Epithelial cell of esophagus (primary cell): ENCODE measurements around the gene AGMAT.
"Not testable (repeated sequence)": the region's sequence is repeated elsewhere in the genome, so short reads cannot be mapped to it uniquely, and the experiment has no call there.

ENCODE experiments used
- DNase-seq: peaks from one replicate; pipeline ENCODE4 v3.0.0; 2010; ENCODE audit warnings: low read depth
- H3K4me3 ChIP-seq: 2 replicates; pipeline ENCODE4 v1.5.1; 2011; ENCODE audit warnings: mild to moderate bottlenecking, low read length, control low read depth
- TF ChIP-seq, protein P1 (sequence below): IDR thresholded peaks from 2 replicates; pipeline ENCODE4 v1.5.1; 2011; ENCODE audit warnings: low read depth, mild to moderate bottlenecking, low read length, control low read depth, inconsistent platforms; ENCODE audit not compliant: insufficient read depth; ENCODE audit errors: missing control alignments

Gene AGMAT

DNA sequence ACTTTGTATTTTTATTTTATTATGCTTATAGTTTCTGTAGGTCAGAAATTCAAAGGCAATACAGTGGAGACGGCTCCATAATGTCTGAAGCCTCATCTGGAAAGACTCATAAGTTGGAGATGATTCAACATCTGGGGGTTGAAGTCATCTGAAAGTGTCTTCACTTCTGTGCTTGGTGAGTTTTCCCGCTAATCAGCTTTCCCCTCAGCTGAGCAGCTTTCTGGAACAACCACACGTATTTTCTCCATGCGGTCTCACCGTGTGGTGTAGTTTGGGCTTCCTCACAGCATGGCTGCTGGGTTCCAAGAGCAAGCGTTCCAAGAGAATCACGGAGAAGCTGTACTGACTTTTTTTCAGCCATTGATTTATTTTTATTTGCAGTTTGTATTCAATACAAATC is 24.8 kb upstream of the AGMAT start:
- TF ChIP-seq, protein P1, sequence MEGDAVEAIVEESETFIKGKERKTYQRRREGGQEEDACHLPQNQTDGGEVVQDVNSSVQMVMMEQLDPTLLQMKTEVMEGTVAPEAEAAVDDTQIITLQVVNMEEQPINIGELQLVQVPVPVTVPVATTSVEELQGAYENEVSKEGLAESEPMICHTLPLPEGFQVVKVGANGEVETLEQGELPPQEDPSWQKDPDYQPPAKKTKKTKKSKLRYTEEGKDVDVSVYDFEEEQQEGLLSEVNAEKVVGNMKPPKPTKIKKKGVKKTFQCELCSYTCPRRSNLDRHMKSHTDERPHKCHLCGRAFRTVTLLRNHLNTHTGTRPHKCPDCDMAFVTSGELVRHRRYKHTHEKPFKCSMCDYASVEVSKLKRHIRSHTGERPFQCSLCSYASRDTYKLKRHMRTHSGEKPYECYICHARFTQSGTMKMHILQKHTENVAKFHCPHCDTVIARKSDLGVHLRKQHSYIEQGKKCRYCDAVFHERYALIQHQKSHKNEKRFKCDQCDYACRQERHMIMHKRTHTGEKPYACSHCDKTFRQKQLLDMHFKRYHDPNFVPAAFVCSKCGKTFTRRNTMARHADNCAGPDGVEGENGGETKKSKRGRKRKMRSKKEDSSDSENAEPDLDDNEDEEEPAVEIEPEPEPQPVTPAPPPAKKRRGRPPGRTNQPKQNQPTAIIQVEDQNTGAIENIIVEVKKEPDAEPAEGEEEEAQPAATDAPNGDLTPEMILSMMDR, result no peak
- peak; percentile 14 for DNase-seq
- H3K4me3 ChIP-seq, result no peak overlapping the region

DNA sequence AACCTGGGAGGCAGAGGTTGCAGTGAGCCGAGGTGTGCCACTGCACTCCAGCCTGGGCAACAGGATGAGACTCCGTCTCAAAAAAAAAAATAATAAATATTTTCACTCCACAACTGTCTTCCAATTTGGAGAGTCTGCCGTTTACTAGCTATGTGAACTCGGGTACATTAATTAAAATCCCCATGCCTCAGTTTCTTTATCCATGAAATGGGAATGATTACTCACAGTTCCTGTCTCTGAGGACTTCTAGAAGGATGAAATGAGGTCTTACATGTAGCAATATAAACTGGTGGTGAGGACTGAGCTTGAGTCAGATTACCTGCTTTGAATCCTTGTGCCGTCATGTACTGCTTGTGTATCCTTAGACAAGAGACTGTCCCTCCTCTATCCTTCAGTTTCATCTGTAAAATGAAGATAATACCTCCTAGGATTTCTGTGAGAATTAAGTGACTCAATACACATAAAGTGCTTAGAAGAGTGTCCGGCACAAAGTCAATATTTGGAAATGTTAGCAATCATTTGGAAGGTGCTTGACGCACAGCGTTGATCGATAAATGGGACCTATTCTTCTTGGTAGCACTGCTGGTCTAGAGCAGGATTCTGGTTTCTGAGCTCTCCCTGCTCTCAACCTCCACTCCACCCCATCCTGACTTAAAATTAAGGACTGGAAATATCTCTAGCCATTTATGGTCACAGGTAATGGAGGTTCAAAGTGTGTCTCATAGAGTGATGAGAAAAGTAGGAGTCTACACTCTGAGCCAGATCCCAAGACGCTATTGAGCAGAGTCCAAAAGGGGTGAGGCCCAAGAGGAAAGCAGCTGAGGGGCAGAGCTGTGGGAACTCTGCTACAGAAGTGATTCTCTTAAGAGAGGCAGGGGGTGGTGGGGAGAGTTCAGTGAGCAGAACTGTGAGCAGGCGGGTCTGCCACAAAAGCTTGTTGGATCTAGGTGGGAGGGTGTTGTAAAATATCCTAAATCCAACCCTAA is 20.8 kb upstream of the AGMAT start:
- no peak for DNase-seq
- TF ChIP-seq, protein P1, result no peak

DNA sequence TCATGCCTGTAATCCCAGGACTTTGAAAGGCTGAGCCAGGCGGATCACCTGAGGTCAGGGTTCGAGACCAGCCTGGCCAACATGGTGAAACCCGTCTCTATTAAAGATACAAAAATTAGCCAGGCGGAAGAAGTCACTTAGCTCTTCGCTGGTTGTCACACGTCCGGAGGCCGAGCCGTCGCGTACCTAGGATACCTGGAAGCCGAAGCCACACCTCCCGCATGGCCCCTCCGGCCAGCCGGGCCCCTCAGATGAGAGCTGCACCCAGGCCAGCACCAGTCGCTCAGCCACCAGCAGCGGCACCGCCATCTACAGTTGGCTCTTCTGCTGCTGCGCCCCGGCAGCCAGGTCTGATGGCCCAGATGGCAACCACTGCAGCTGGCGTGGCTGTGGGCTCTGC is 19.5 kb upstream of the AGMAT start:
- not testable (repeated sequence) for DNase-seq, H3K4me3 ChIP-seq

More for the DNA sequence above, 20.8 kb upstream of the AGMAT start:
- no peak overlapping the region for H3K4me3 ChIP-seq

DNA sequence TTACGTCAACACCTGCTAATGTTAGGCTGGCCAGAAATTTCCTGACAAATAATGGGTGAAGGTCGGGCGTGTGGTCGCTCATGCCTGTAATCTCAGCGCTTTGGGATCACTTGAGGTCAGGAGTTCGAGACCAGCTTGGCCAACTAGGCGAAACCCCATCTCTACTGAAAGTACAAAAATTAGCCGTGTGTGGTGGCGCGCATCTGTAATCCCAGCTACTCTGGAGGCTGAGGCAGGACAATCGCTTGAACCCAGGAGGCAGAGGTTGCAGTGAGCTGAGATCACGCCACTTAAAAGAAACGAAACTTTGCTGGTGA is 19.1 kb upstream of the AGMAT start:
- H3K4me3 ChIP-seq, result peak overlapping the region; percentile 78
- DNase-seq, result not testable (repeated sequence)

DNA sequence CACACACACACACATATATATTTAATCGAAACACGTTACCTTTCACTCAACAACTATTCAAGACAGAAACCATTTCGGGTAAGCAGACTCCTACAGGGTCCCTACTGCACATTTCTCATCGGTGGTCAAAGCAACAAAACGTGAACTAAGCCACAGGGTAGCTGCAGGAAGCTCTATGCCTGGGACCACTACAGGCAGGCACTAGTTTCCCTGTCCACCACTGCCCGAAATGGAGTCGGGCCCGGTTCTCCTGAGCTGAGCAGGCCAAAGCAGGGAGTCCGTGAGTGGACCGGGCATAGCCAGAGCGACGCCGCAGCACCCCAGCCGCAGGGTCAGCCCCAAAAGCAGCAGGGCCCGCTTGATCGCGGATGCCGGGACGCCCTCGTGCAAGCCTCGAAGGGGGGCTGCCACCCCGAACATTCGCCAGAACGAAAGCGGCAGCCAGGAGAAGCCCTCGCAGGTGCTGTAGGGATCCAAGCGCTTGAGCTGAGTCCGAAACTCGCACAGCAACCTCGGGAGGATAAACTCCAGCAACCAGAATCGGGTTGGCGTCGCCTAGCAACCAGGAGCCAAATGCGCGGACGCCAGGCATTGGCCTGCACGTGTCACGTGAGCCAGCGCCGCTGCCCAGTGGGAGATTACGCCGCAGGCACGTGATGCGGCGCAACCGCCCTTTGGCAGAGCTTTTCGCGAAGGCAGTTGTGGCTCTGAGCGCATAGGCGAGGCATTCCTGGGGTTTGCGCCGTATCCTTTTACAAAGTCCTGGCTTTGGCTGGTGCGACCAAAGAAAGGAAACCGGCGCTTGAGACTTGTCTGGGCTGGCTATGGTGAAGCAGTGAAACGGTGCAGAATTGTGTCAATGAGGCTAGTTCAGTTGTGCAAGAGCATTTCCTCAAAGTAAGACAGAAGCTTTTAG is 18.5 kb upstream of the AGMAT start:
- peak overlapping the region; percentile 78 for H3K4me3 ChIP-seq
- TF ChIP-seq, protein P1, result no peak
- DNase-seq, result peak; percentile 98

DNA sequence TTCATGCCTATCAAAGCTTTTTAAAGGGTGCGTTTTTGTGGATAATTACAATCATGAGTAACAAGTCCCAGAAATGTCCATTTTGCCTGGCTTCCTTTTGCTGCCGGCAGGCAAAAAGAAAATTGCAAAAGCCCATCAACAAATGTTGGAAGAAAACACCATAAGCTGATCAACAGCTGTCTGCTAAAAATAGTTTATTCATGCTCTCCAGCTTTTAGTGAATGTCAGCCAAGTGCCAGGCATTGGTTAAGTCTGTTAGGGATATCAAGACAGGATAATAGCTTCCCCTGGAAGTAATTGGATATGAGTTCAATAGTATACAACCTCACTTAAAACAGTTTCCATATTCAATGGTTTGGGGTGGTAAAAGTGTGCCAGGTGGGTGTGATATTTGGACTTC is 13.6 kb upstream of the AGMAT start:
- no peak for DNase-seq
- TF ChIP-seq, protein P1, result no peak
- H3K4me3 ChIP-seq, result no peak overlapping the region

DNA sequence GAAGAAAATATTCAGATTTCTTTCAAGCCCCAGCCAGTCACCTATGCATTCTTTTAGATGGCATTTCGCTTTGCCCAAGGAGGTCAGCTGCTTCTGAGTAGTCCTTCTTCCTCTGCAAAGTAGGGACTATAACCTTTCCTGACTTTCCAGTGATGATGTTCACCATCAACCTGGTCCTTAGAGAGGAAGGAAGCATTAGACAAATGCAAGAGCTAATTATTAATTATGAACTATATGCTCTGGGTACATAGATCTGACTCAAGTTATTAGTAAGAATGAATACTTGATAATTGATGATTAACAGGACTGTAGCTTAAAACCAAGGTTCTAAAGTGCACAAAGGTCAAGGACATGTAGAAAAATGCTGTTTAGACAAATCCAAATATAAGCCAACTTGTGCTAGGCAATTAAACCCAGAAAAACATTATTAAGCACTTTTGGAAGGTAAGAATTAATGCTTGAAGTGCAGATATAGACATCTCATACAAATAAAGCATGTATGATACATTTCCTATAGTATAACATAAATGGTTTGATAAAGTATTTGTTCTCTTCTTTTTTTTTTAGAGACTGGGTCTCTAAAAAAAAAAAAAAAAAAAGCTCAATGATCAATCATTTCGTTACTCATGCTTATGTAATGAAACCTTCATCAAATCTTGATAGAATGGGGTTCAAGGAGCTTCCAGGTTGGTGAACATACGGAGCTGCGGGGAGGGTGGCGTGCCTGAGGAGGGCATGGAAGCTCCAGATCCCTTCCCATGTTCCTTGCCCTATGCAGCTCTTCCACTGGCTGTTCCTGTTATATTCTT is 11.2 kb upstream of the AGMAT start:
- no peak for DNase-seq
- TF ChIP-seq, protein P1, result no peak
- H3K4me3 ChIP-seq, result no peak overlapping the region
